Measurements from ENCODE around the gene TTC34.

DNA sequence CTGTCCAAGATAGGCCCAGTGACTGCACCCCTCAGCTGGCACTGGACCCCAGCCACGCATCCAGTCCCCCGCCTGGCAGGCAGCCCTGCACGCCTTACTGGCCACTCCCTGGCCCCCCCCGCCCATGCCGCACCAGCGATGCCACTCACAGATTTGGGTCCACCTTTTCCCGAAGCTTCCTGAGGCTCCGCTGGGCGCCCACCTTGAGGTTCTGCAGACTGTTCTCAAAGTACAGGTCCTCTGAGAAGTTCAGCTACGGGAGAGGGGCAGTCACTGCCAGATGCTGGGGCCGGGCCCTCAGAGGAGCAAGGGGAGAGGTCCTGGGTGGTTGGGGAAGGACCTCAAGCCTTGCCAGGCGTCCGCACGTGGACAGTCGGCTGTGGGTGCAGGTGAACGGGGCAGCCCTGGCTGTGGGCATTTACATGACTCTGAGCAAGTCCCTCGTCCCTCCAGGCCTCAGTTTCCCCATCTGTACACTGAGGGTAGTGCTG lies 206.8 kb downstream of the TTC34 start:
- TF ChIP-seq EZH2 (IDR thresholded peaks at IDR 0.05; ENCODE audit: insufficient read depth, poor library complexity, severe bottlenecking) (no peak), EZH2phosphoT487 (IDR thresholded peaks at IDR 0.05; ENCODE audit: insufficient read depth, low read depth) (no peak)

Measured in GM23248 (cell line).